T-helper 2 cell treated with Interferon-gamma antibody and Interleukin-4, amounts not matched to agents 5 μg/mL and 100 μg/mL, for 36 hours (primary cell): Measurements from ENCODE around the gene TMEM50A.
"Not testable (repeated sequence)": the region's sequence is repeated elsewhere in the genome, so short reads cannot be mapped to it uniquely, and the experiment has no call there.

Experiments used
- DNase-seq: peaks from one replicate; pipeline ENCODE4 v3.0.0; 2021; ENCODE audit warnings: low spot score
- H3K27ac Mint-ChIP-seq: one replicate; pipeline ENCODE4 v1.8.0; 2021; ENCODE audit warnings: mild to moderate bottlenecking, mixed read lengths
- H3K27me3 Mint-ChIP-seq: one replicate; pipeline ENCODE4 v1.8.0; 2021; ENCODE audit warnings: low read depth, mixed read lengths
- H3K36me3 Mint-ChIP-seq: one replicate; pipeline ENCODE4 v1.8.0; 2021; ENCODE audit warnings: low read depth, mixed read lengths
- H3K4me1 Mint-ChIP-seq: one replicate; pipeline ENCODE4 v1.8.0; 2021; ENCODE audit warnings: low read depth, mixed read lengths
- H3K4me3 Mint-ChIP-seq: one replicate; pipeline ENCODE4 v1.8.0; 2022; ENCODE audit warnings: mild to moderate bottlenecking, moderate library complexity, mixed read lengths
- H3K9me3 Mint-ChIP-seq: one replicate; pipeline ENCODE4 v1.8.0; 2021; ENCODE audit warnings: mixed read lengths

Gene TMEM50A

DNA sequence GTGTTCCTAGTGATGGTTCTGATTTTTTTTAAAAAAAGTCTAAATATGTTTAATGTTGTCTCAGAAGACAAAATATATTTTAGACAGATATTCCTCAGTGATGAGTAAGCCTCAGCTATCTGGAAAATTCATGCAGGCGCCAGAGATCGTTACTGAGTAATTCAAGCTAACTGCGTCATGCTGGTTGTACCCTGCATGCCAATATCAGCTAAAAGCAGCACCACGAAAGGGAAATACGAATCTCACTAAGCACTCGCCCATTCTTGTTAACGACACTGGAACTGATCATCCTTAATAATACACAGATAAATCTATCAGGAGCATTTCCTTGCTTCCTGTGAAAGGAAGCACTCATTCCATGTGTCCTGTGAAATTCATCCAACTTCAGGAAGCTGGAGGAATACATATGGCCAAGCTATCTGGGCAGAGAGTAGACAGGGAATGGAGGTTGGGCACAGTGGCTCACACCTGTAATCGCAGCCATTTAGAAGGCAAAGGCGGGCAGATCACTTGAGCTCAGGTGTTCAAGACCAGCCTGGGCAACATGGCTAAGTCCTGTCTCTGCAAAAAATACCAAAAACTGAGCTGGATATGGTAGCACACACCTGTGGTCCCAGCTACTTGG, 17.7 kb upstream of the TMEM50A start:
- not testable (repeated sequence) for H3K36me3 Mint-ChIP-seq, H3K27me3 Mint-ChIP-seq, DNase-seq, H3K27ac Mint-ChIP-seq, H3K4me1 Mint-ChIP-seq, H3K4me3 Mint-ChIP-seq, H3K9me3 Mint-ChIP-seq

GRCh38 chr1:25322127-25322526, 16.0 kb upstream of the TMEM50A start:
- not testable (repeated sequence) for DNase-seq

DNA sequence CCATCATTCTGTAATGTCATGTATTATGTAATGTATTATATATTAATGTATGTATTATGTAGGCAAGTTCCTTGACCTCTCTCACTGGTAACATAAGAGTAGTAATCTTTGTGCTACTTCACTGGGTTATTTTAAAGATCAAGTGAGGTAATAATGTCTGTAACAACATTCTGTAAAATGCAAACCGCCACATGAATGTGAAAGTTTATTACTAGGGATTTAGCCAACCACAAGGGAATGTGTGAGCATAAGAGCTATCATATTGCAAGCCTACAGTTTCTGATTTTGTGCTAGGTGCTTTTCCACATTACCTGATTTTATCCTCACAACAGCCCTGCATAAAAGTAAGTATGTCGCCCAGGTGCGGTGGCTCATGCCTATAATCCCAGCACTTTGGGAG, 13.7 kb upstream of the TMEM50A start:
- not testable (repeated sequence) for H3K4me1 Mint-ChIP-seq, H3K27ac Mint-ChIP-seq, H3K36me3 Mint-ChIP-seq, H3K27me3 Mint-ChIP-seq, DNase-seq, H3K4me3 Mint-ChIP-seq, H3K9me3 Mint-ChIP-seq

More at GRCh38 chr1:25322127-25322526, 16.0 kb upstream of the TMEM50A start:
- H3K27me3 Mint-ChIP-seq, H3K4me3 Mint-ChIP-seq, H3K36me3 Mint-ChIP-seq, H3K27ac Mint-ChIP-seq, H3K4me1 Mint-ChIP-seq, H3K9me3 Mint-ChIP-seq: not testable (repeated sequence)

DNA sequence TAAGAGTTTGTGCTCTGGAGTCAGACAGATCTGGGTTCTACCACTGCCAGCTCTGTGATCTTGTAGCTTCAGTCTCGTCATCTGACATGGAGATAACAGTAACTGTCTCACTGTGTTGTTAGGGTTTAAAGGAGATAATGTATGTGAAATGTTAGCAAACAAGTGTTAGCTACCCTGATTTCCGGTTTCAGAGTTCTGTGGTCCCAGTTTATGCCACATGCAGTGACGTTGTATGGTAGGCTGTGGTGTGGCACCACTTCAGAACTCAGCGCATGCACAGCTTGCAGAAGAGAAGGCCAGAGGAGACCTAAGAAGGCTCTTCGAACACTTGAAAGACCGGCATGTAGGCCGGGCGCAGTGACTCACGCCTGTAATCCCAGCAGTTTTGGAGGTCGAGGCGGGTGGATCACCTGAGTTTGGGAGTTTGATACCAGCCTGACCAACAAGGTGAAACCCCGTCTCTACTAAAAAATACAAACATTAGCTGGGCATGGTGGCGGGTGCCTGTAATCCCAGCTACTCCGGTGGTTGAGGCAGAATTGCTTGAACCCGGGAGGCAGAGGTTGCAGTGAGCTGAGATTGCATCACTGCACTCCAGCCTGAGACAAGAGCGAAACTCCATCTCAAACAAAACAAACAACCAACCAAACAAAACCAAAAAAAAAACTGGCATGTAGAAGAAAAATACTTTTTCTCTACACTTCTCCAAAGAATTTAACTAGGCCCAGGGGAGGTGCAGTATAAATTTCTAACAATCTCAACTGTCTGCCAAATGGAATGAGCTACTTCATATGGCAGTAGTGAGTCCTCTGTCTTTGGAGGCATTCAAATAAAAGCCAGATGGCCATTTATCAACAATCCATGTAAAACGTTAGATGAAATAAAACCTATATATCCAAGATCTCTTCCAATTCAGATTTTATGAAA, 10.0 kb upstream of the TMEM50A start:
- H3K4me1 Mint-ChIP-seq = peaks cover 14% of the 10 kb centered on the region
- DNase-seq, H3K27me3 Mint-ChIP-seq, H3K27ac Mint-ChIP-seq, H3K4me3 Mint-ChIP-seq, H3K9me3 Mint-ChIP-seq, H3K36me3 Mint-ChIP-seq: not testable (repeated sequence)

DNA sequence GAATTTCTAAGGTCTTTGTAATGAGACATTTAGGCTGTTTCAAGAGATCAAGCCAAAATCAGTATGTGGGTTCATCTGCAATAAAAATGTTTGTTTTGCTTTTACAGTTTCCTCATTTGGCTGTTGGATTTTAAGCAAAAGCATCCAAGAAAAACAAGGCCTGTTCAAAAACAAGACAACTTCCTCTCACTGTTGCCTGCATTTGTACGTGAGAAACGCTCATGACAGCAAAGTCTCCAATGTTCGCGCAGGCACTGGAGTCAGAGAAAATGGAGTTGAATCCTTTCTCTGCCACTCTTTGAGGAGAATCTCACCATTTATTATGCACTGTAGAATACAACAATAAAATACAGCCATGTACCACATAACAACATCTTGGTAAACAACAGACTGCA, 9.3 kb upstream of the TMEM50A start:
- not testable (repeated sequence) for H3K27ac Mint-ChIP-seq, H3K36me3 Mint-ChIP-seq, DNase-seq, H3K27me3 Mint-ChIP-seq, H3K9me3 Mint-ChIP-seq, H3K4me3 Mint-ChIP-seq
- H3K4me1 Mint-ChIP-seq = peaks cover 16% of the 10 kb centered on the region

- Mint-ChIP-seq H3K4me3 (peak overlapping the region; percentile 50), H3K4me1 (peaks cover 16% of the 10 kb centered on the region), H3K27ac (peak overlapping the region; percentile 67)
- not testable (repeated sequence) for H3K9me3 Mint-ChIP-seq, H3K27me3 Mint-ChIP-seq, H3K36me3 Mint-ChIP-seq, DNase-seq
These were observed 8.8 kb upstream of the TMEM50A start for GRCh38 chr1:25329336-25329735.

GRCh38 chr1:25329950-25330349, 8.2 kb upstream of the TMEM50A start:
- not testable (repeated sequence) for H3K27me3 Mint-ChIP-seq, H3K9me3 Mint-ChIP-seq
- Mint-ChIP-seq H3K4me1 (peaks cover 18% of the 10 kb centered on the region), H3K27ac (peak overlapping the region; percentile 67), H3K4me3 (peak overlapping the region; percentile 50), H3K36me3 (peaks cover 12% of the 10 kb centered on the region)
- peak; percentile 49 for DNase-seq

GRCh38 chr1:25336922-25337354, 1.2 kb upstream of the TMEM50A start:
- H3K4me1 Mint-ChIP-seq = peaks cover 21% of the 10 kb centered on the region
- peak; percentile 49 for DNase-seq
- peak overlapping the region; percentile 93 for H3K4me3 Mint-ChIP-seq
- H3K36me3 Mint-ChIP-seq = peaks cover 28% of the 10 kb centered on the region
- not testable (repeated sequence) for H3K9me3 Mint-ChIP-seq, H3K27me3 Mint-ChIP-seq
- peak overlapping the region; percentile 79 for H3K27ac Mint-ChIP-seq

GRCh38 chr1:25337483-25338187, 499 bp upstream of the TMEM50A start:
- H3K27me3 Mint-ChIP-seq, H3K9me3 Mint-ChIP-seq: not testable (repeated sequence)
- DNase-seq = peak; percentile 41
- Mint-ChIP-seq H3K4me1 (peaks cover 22% of the 10 kb centered on the region), H3K4me3 (peak overlapping the region; percentile 97), H3K27ac (peak overlapping the region; percentile 94), H3K36me3 (peaks cover 29% of the 10 kb centered on the region)

- Mint-ChIP-seq H3K27me3 (no peaks in the 10 kb centered on the region), H3K36me3 (peaks cover 32% of the 10 kb centered on the region), H3K9me3 (no peaks in the 10 kb centered on the region), H3K4me1 (peaks cover 27% of the 10 kb centered on the region), H3K27ac (peak overlapping the region; percentile 94), H3K4me3 (peak overlapping the region; percentile 97)
- no peak for DNase-seq
These were observed 852 bp downstream of the TMEM50A start for GRCh38 chr1:25338986-25339385.

- Mint-ChIP-seq H3K36me3 (peaks cover 38% of the 10 kb centered on the region), H3K4me3 (no peak overlapping the region), H3K9me3 (no peaks in the 10 kb centered on the region), H3K27ac (no peak overlapping the region), H3K27me3 (no peaks in the 10 kb centered on the region), H3K4me1 (peaks cover 25% of the 10 kb centered on the region)
- no peak for DNase-seq
These were observed 3.6 kb downstream of the TMEM50A start for GRCh38 chr1:25341746-25342145.

- peaks cover 41% of the 10 kb centered on the region for H3K36me3 Mint-ChIP-seq
- peaks cover 29% of the 10 kb centered on the region for H3K4me1 Mint-ChIP-seq
- H3K27me3 Mint-ChIP-seq = no peaks in the 10 kb centered on the region
- no peak overlapping the region for H3K4me3 Mint-ChIP-seq
- DNase-seq = no peak
- no peaks in the 10 kb centered on the region for H3K9me3 Mint-ChIP-seq
- H3K27ac Mint-ChIP-seq = no peak overlapping the region
These were observed 4.7 kb downstream of the TMEM50A start for GRCh38 chr1:25342846-25343245.

GRCh38 chr1:25343872-25344271, 5.7 kb downstream of the TMEM50A start:
- Mint-ChIP-seq H3K36me3 (peaks cover 46% of the 10 kb centered on the region), H3K27ac (peak overlapping the region; percentile 42), H3K9me3 (no peaks in the 10 kb centered on the region), H3K4me1 (peaks cover 34% of the 10 kb centered on the region), H3K27me3 (no peaks in the 10 kb centered on the region), H3K4me3 (no peak overlapping the region)
- no peak for DNase-seq

DNA sequence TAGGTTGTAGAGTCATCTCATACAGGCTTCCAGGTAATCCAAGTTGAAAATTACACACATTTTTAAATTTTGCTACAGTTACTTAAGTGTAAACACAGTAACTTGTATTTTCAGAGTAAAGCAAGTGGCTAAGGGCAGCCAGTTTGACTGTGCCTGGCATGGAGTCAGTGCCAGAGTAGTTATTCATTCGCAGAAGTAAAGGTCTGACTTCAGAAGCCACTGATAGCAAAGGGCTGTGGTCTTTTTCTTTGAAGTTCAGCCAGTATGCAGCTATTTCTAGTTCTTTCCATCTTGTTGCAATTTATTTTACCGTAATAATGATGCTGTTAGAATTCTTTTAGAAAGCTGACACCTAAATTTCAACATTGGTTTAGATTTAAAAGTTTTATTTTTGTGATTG, 9.4 kb downstream of the TMEM50A start:
- Mint-ChIP-seq H3K4me1 (peaks cover 18% of the 10 kb centered on the region), H3K27me3 (no peaks in the 10 kb centered on the region), H3K36me3 (peaks cover 53% of the 10 kb centered on the region), H3K27ac (no peak overlapping the region), H3K9me3 (no peaks in the 10 kb centered on the region), H3K4me3 (no peak overlapping the region)
- DNase-seq = no peak
